GM18511 (cell line): Measurements from ENCODE around the gene TBCB.
"Not testable (repeated sequence)": the region's sequence is repeated elsewhere in the genome, so short reads cannot be mapped to it uniquely, and the experiment has no call there.

Experiments used
- ATAC-seq: cut with Tn5 transposase; IDR thresholded peaks from one replicate; pipeline ENCODE4 v1.9.1; 2021; ENCODE audit warnings: mild to moderate bottlenecking, moderate library complexity; ENCODE audit not compliant: unreplicated experiment

Gene TBCB

DNA sequence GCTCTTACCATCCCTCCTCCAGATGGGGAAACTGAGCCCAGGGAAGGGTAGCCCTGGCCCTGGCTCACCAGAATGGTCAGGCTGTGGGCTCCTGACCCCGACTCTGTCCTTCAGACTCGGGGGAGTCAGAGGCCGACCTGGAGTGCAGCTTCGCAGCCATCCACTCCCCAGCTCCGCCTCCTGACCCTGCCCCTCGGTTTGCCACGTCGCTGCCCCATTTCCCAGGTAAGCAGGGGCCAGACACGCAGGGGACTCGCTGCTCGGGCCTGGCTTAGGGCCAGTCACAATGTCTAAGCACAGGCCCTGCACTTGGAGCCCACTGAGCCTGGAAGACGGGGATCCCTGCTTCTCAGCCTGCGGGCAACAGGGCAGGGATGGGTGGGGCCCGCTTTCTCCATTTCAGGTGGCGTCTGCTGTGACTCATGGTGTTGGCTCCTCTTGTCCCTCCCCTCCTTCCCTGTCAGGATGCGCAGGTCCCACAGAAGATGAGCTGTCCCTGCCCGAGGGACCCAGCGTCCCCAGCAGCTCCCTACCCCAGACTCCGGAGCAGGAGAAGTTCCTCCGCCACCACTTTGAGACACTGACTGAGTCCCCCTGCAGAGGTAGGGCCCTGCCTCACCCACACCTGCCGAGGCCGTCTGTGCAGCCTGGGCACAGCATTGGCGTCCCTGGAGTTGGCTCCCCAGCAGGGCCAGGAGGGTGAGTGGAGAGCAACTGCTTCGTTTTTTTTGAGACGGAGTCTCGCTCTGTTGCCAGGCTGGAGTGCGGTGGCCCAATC is 13.5 kb upstream of the TBCB start:
- no peak for ATAC-seq

DNA sequence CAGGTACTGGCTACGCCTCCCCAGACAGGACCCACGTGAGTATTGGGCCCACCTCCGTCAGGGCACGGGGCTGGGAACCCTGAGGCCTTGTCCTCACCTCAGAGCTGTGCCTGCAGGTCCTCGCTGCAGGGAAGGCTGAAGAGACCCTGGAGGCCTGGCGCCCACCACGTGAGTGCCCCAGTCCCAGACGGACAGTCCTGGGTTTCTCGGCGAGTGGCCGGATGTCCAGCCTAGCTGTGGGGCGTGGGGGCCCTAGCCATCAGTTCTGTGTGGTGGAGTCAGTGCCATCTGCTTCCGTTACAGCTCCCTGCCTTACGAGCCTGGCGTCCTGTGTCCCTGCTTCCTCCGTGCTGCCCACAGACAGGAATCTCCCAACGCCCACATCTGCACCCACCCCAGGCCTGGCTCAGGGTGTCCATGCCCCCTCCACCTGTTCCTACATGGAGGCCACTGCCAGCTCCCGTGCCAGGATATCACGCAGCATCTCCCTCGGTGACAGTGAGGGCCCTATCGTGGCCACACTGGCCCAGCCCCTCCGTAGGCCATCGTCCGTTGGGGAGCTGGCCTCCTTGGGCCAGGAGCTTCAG is 12.1 kb upstream of the TBCB start:
- no peak for ATAC-seq

DNA sequence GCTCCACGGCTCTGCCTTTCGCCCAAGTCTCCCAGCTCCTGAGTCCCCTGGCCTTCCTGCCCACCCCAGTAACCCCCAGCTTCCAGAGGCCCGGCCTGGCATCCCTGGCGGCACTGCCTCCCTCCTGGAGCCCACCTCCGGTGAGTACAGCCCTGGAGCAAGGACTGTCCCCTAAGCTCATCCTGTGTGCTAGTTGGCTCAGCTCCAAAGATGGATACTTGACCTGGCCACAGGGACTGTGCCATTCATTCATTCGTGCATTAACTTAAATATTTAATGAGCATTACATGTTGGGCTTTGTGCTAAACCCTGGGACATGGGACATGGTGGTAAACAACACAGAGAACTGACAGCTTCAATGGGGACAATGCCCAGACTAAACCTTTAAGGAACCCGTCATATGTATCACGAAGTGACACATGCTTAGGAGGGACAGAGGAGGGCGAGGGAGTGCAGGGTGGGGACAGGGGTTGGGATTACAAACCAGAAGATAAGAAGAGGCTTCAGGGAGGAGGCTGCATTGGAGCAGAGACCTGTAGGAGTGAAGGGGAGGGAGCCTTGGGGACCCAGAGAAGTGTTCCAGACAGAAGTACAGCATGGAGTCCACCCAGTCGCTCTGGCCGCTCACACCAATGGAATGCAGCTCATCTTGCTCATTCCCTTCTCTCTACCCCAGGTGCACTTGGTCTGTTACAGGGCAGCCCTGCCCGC is 11.3 kb upstream of the TBCB start:
- no peak for ATAC-seq

DNA sequence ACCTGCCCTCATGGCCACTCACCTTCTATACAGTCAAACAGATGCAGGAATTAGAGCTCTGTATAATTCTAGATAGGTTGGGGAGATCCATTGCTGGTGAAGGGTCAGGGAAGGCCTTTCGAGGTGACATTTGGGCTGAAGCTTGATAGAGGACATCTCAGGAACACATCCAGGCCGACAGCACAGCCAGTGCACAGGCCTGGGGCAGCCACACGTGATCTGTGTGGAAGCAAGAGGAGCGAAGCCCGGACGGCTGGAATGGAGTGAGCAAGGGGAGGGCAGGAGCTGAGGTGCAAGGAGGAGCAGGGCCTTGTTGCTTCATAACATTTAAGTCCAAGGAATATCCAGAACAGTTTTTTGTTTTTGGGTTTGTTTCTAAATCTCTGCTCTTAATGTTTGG is 8.8 kb upstream of the TBCB start:
- ATAC-seq: no peak

DNA sequence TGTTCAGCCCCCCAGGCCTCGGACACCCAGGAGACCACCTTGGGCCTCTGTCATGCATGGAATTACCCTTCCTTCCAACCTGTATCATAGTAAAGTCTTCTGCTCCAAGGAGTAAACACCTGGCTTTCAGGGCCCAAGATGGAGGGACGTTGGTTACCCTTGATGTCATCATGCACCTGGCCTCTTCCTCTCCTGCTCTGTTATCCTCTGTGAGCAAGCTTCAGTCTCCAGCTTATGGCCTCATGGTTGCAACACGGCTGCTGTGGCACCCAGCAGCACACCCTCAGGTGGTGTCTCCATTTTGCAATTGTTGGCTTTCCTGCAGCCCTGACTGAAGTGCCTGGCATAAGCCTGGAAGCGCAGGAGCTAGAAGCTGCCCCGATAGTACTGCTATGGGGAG is 8.3 kb upstream of the TBCB start:
- no peak for ATAC-seq

DNA sequence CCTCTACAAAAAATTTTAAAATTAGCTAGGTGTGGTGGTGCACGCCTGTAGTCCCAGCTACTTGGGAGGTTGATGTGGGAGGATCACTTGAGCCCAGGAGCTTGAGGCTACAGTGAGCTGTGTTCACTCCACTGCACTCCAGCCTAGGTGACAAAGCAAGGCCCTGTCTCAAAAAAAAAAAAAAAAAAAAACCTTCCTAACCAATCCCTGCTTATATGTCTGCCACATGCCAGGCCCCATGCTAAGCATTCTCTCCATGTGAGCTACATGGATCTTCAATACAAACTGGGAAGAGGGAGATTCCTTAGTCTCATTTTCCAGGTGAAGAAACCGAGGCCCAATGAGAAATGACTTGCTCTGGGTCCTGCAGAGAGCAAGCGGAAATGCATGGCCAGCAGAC is 6.6 kb upstream of the TBCB start:
- no peak for ATAC-seq

DNA sequence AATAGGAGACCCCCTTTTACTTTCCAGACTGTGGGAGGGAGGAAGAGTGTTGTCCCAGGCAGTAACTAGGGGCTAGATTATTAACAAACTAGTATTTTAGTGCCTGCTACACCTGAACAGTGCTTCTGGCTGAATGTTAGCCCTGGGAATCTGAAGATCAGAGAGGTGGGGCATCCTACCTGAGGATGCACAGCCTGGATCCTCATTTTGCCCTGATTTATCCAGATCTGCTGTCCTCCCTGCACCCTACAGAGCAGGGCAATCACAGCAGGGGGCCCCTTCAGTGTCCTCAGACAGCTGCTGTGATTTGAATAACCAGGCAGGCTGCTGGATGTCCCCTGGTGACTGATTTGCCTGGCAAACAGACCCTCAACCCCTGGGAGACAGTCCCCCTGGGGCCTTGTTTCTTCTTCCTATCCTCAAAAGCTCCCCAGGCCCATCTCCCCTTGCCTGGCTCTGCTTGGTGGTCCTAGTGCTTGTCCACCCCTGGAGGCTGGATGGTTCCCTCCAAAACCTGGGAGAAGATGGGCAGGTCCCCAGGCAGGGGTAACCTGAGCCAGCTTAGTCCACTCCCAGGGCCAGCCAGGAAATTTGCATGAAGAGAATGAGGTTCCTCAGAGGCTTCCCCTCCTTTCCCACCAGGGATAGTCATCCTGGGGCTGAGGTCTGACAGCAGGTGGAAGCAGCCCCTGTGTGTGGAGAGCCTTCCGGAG is 4.6 kb upstream of the TBCB start, which contains the start of gene OVOL3:
Gene OVOL3 (plus strand): TSS at position 657 of the 713 bp plus-strand sequence. CDS start 60 bp downstream, outside the sequence.
- ATAC-seq: no peak

DNA sequence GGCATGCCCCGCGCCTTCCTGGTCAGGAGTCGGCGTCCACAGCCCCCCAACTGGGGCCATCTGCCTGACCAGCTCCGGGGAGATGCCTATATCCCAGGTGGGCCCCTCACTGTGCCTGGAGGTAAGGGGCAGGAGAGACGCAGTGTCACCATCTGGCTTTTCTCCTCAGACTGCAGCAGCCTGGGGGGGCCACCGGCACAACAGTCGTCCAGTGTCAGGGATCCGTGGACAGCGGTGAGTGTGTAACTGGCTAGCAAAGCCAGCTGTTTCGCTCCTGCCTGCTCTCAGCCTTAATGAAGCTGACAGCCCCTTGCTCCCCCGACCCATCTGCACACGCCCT is 4.1 kb upstream of the TBCB start:
- ATAC-seq: no peak

DNA sequence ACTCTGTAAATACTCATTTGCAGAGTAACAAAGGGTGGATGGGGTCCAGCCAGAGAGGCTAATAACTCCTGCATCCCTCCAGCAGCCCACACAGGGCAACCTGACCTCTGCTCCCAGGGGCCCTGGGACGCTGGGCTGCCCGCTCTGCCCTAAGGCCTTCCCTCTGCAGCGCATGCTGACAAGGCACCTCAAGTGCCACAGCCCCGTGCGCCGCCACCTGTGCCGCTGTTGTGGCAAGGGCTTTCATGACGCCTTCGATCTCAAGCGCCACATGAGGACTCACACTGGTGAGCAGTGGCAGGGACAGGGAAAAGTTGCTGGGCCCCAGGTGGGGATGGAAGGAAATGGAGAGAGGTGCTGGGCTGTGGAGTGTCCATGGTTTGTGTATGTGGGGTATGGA is 2.6 kb upstream of the TBCB start:
- no peak for ATAC-seq

DNA sequence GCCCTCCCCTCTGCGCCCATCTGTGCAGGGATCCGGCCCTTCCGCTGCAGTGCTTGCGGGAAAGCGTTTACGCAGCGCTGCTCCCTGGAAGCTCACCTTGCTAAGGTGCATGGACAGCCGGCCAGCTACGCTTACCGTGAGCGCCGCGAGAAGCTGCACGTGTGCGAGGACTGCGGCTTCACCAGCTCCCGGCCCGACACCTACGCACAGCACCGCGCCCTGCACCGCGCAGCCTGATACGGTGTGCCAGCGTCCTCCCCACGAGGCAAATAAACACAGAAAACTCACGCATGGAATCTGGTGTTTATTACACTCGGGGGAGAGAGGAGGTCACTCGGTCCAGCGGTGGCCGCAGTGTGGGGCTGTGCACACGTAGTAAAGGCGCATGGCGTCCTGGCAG is 1.8 kb upstream of the TBCB start:
- no peak for ATAC-seq

DNA sequence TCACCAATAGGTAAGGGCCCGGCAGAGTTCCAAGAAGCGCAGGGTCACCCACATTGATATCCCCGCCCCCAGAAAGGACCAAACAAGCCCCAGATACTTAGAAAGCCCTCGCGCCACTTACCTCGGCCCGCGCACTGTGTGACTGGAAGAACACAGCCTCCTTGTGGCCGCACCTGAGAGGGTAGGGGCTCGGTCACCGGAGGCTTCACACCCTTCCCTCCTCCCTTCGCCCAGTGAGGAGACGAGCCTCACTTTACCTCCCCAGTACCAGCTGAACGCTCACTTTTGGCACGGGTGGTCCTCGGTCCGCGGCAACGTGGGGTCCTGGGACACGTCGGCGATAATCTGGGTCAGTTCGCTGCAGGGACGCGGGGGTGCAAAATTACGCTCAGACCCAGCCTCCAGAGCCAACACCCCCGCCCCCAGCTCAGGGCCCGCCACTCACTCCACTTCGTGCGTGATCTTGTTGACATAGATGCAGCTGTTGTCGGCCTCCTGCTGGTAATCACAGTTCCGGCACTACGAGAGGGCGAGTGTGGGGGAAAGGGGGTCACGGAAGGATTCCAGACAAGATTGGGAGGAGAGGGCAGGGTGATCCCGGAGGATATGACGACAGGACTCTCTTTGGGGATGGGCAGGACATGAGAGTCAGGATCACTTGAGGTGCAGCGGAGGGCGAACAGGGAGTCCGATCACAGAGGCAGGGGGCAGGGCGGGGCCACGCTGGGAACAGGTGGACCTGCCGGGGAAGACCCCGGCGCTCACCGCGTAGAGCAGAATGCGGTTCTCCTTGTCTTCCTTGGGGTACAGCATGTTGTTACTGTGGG is 1.2 kb upstream of the TBCB start:
- ATAC-seq: peak; percentile 4

DNA sequence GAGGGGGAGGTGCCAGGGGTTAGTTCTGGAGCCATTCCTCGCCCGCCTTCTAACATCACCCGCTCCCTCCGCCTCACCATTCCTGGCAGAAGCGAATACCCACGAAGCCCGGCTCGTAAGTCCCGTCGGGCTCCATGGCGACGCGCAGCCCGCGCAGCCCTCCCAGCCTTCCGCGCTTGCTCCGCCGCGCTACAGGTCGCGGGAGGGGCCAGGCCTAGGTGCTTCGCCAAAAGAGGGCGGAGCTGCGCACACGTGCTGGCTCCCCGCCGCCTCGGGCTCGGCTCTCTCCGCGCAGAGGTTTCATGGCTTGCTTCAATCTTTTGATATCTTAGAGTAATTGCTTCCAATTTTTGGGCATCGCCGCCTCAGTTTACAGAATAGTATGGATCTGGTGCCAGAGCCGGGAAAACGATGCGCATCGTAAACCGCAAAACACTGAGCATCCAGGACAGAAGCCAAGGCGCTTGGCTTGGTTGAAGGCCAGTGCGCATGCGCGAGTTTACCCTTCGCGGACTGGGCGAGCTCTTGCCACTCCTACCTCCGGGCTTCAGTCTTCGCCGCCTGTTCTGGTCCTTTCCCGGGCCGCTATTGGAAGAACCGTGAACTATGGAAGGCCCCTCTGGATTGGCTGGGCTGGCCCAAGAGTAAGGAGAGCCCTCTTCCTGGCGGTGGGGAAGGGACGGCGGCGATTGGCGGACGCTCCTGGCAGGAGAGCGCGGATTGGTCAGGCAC is 381 bp upstream of the TBCB start, which contains the start of gene POLR2I:
Gene POLR2I (minus strand): TSS at position 155 of the 732 bp plus-strand sequence. CDS start 19 bp downstream, at position 136.
- ATAC-seq: peak; percentile 84

DNA sequence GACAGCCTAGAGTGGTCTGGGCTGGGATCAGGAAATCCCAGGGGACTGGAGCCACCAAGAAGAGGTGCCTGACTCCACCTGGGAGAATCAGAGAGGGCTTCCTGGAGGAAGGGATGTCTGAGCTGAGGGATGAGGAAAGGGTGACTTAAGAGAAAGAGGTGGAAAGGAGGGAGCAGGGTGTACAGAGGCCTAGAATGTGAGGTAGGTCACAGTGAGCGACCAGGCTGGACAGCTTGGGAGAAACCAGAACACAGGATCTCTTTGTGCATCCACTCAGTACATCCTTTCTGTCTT is 1.0 kb downstream of the TBCB start:
- no peak for ATAC-seq

DNA sequence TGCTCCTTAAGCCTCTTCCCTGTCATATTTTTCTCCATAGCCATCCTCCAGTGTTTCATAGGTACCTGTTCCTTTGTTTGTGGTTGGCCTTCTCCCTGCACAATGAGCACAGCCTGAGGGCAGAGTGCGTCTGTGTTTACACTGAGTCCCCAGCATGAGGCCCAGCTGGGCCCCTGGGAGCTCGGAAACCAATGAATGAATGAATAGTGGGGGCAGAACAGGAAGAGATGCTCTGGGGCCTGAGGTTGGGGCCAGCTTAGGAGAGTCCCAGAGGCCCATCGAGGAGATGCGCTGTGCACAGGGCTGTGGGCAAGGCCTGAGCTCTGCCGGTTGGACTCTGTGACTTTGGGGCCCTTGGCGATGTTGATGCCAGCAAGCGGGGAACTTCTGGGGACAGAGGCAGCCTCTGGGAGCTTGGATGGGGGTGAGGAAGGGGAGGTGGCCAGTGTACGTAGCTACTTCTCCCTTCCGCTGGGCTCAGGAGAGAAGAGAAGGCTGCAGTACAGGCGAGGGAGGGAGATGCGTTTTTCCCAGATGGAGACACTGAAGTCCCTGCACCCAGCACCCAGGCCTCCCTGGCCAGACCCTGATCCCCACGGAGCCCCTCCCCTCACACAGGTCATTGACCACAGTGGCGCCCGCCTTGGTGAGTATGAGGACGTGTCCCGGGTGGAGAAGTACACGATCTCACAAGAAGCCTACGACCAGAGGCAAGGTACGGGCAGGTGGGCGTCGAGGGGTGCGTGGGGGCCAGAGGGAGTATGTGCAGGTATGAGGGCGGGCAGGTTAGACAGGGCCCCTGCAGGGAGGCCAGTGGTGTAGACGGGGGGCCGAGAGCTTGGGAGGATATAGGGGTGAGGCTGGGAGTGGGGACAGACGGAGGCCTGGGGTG is 5.1 kb downstream of the TBCB start:
- no peak for ATAC-seq

DNA sequence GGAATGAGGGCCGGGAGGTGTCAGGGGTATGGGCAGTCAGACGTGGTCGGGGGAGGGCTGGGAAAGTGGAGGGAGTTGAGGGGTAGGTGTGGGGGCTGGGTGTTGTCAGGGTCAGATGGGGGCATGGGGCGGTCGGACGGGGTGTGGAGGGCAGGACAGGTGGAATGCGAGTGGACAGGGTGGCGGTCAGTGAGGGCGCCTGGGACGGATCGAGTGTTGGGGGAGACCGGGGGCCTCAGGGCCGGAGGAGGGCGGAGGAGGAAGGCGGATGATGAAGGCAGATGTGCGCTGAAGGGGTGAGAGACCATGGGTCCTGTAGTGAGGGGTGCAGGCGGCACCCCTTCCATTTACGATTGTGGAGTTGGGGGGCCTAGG is 5.7 kb downstream of the TBCB start:
- no peak for ATAC-seq

DNA sequence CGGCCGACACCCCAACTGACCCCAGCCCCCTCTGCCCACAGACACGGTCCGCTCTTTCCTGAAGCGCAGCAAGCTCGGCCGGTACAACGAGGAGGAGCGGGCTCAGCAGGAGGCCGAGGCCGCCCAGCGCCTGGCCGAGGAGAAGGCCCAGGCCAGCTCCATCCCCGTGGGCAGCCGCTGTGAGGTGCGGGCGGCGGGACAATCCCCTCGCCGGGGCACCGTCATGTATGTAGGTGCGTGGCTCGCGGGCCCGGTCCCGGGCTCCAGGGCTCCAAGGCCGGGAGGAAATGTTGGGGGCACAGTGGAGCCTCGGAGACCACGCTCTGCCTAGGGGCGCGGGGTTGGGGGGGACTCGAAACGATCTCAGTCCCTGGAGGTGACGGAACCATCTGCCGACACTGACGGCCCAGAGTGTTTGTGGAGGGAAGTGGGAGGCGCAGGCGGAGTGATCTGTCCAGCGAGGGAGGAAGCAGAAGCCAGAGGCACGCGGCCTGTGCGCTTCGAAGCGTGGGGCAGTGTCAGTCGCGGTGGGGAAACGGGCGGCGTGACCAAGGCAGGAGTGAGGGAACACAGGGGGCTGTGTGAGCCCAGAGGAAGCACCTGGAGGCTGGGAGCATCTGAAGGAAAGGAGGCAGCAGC is 6.3 kb downstream of the TBCB start:
- no peak for ATAC-seq

DNA sequence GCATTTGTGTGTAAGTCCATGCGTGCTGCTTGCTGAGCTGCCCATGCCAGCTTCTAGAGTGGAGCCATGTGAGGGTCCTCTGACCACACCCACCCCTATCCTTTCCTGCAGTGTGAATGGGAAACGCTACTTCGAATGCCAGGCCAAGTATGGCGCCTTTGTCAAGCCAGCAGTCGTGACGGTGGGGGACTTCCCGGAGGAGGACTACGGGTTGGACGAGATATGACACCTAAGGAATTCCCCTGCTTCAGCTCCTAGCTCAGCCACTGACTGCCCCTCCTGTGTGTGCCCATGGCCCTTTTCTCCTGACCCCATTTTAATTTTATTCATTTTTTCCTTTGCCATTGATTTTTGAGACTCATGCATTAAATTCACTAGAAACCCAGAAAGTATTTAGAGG is 10.3 kb downstream of the TBCB start:
- ATAC-seq: no peak

DNA sequence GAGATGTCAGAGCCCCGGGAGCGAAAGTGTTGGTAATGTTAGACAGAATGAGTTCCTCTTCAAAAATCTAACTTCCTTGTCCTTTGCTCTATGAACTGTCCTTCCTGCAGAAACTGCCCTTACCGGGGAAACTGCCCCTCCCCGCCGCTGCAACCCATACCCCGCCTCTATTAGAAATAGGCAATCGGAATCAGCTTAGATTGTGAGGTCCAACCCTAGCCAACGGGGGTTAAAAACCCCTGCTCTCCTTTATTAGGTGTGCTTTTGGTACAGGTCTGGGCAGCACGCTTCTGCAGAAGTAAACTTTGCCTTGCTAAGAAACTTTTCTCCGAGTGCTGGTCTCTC is 13.1 kb downstream of the TBCB start:
- ATAC-seq: peak; percentile 17

DNA sequence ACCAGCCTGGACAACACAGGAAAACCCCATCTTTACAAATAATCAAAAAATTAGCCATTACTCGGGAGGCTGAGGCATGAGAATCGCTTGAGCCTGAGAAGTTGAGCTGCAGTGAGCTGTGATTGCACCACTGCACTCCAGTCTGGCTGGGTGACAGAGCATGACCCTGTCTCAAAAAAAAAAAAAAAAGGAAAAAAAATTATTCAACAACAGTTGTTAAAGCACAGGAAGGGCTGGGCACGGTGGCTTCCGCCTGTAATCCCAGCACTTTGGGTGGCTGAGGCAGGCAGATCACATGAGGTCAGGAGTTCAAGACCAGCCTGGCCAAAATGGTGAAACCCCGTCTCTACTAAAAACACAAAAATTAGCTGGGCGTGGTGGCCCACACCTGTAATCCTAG is 16.0 kb downstream of the TBCB start:
- not testable (repeated sequence) for ATAC-seq
